Neuron (in vitro differentiated cells): ENCODE data around the gene MYL10.
"Not testable (repeated sequence)": the region's sequence is repeated elsewhere in the genome, so short reads cannot be mapped to it uniquely, and the experiment has no call there.

Experiments
- H2AFZ ChIP-seq: one replicate; pipeline ENCODE4 v1.6.1; 2013; ENCODE audit warnings: low read depth, mild to moderate bottlenecking, inconsistent platforms, low read length, moderate library complexity
- H3K27me3 ChIP-seq: one replicate; pipeline ENCODE4 v1.6.1; 2013; ENCODE audit warnings: low read length; ENCODE audit not compliant: insufficient read depth
- H3K36me3 ChIP-seq: one replicate; pipeline ENCODE4 v1.6.1; 2013; ENCODE audit warnings: low read length; ENCODE audit not compliant: insufficient read depth
- H3K4me1 ChIP-seq: one replicate; pipeline ENCODE4 v1.6.1; 2013; ENCODE audit warnings: low read length; ENCODE audit not compliant: insufficient read depth
- H3K4me3 ChIP-seq: 2 replicates; pipeline ENCODE4 v1.5.1; 2013; ENCODE audit warnings: mild to moderate bottlenecking, low read length, moderate library complexity
- H3K9me3 ChIP-seq: one replicate; pipeline ENCODE4 v1.6.1; 2013; ENCODE audit warnings: low read length

The MYL10 gene

GRCh38 chr7:101608772-101609713, 20.1 kb downstream of the MYL10 start:
- peaks cover 14% of the 10 kb centered on the region for H3K27me3 ChIP-seq
- no peaks in the 10 kb centered on the region for H3K4me1 ChIP-seq
- no peaks in the 10 kb centered on the region for H3K9me3 ChIP-seq
- H3K36me3 ChIP-seq, result no peaks in the 10 kb centered on the region
- H3K4me3 ChIP-seq, result no peak overlapping the region
- H2AFZ ChIP-seq, result no peak overlapping the region

GRCh38 chr7:101606498-101606923, 22.6 kb downstream of the MYL10 start:
- no peaks in the 10 kb centered on the region for H3K9me3 ChIP-seq
- H3K4me3 ChIP-seq, result no peak overlapping the region
- H2AFZ ChIP-seq, result no peak overlapping the region
- no peaks in the 10 kb centered on the region for H3K36me3 ChIP-seq
- H3K27me3 ChIP-seq, result no peaks in the 10 kb centered on the region
- H3K4me1 ChIP-seq, result no peaks in the 10 kb centered on the region

- Histone ChIP-seq H3K27me3 (no peaks in the 10 kb centered on the region), H3K4me3 (no peak overlapping the region), H3K9me3 (no peaks in the 10 kb centered on the region), H2AFZ (no peak overlapping the region), H3K36me3 (no peaks in the 10 kb centered on the region), H3K4me1 (no peaks in the 10 kb centered on the region)
Measured at GRCh38 chr7:101605611-101606497, 23.2 kb downstream of the MYL10 start.

GRCh38 chr7:101604934-101605332, 24.2 kb downstream of the MYL10 start:
- H3K27me3 ChIP-seq, H3K36me3 ChIP-seq, H3K4me1 ChIP-seq, H3K4me3 ChIP-seq, H3K9me3 ChIP-seq, H2AFZ ChIP-seq: not testable (repeated sequence)

GRCh38 chr7:101604331-101604933, 24.7 kb downstream of the MYL10 start:
- no peak overlapping the region for H3K4me3 ChIP-seq
- no peaks in the 10 kb centered on the region for H3K9me3 ChIP-seq
- H3K4me1 ChIP-seq, result no peaks in the 10 kb centered on the region
- H3K36me3 ChIP-seq, result no peaks in the 10 kb centered on the region
- H3K27me3 ChIP-seq, result no peaks in the 10 kb centered on the region
- H2AFZ ChIP-seq, result no peak overlapping the region

- H3K4me3 ChIP-seq, result no peak overlapping the region
- H3K27me3 ChIP-seq, result no peaks in the 10 kb centered on the region
- H3K36me3 ChIP-seq, result no peaks in the 10 kb centered on the region
- no peaks in the 10 kb centered on the region for H3K9me3 ChIP-seq
- no peaks in the 10 kb centered on the region for H3K4me1 ChIP-seq
- no peak overlapping the region for H2AFZ ChIP-seq
Measured at GRCh38 chr7:101602484-101603241, 26.4 kb downstream of the MYL10 start.

- Histone ChIP-seq H2AFZ (no peak overlapping the region), H3K27me3 (no peaks in the 10 kb centered on the region), H3K4me1 (no peaks in the 10 kb centered on the region), H3K9me3 (no peaks in the 10 kb centered on the region), H3K4me3 (no peak overlapping the region), H3K36me3 (no peaks in the 10 kb centered on the region)
Measured at GRCh38 chr7:101602082-101602481, 27.0 kb downstream of the MYL10 start.

GRCh38 chr7:101599787-101600186, 29.3 kb downstream of the MYL10 start:
- H3K4me1 ChIP-seq, result no peaks in the 10 kb centered on the region
- no peaks in the 10 kb centered on the region for H3K9me3 ChIP-seq
- H3K4me3 ChIP-seq, result no peak overlapping the region
- no peak overlapping the region for H2AFZ ChIP-seq
- H3K27me3 ChIP-seq, result no peaks in the 10 kb centered on the region
- H3K36me3 ChIP-seq, result no peaks in the 10 kb centered on the region

- Histone ChIP-seq H3K9me3 (no peaks in the 10 kb centered on the region), H3K36me3 (no peaks in the 10 kb centered on the region), H3K4me3 (no peak overlapping the region), H3K4me1 (no peaks in the 10 kb centered on the region), H3K27me3 (no peaks in the 10 kb centered on the region), H2AFZ (no peak overlapping the region)
Measured at GRCh38 chr7:101598986-101599771, 29.9 kb downstream of the MYL10 start.

- H3K36me3 ChIP-seq, result no peaks in the 10 kb centered on the region
Measured at GRCh38 chr7:101598422-101598985, 30.6 kb downstream of the MYL10 start.

GRCh38 chr7:101597941-101598340, 31.2 kb downstream of the MYL10 start:
- no peaks in the 10 kb centered on the region for H3K9me3 ChIP-seq
- no peaks in the 10 kb centered on the region for H3K27me3 ChIP-seq

More at GRCh38 chr7:101598422-101598985, 30.6 kb downstream of the MYL10 start:
- H3K4me3 ChIP-seq, result no peak overlapping the region
- H3K27me3 ChIP-seq, result no peaks in the 10 kb centered on the region
- H3K9me3 ChIP-seq, result no peaks in the 10 kb centered on the region
- H3K4me1 ChIP-seq, result no peaks in the 10 kb centered on the region
- no peak overlapping the region for H2AFZ ChIP-seq

More at GRCh38 chr7:101597941-101598340, 31.2 kb downstream of the MYL10 start:
- H3K4me1 ChIP-seq, result no peaks in the 10 kb centered on the region
- H3K4me3 ChIP-seq, result no peak overlapping the region
- H2AFZ ChIP-seq, result no peak overlapping the region
- no peaks in the 10 kb centered on the region for H3K36me3 ChIP-seq
